Measurements from ENCODE around the gene LDLR.

- TF ChIP-seq, protein P1, sequence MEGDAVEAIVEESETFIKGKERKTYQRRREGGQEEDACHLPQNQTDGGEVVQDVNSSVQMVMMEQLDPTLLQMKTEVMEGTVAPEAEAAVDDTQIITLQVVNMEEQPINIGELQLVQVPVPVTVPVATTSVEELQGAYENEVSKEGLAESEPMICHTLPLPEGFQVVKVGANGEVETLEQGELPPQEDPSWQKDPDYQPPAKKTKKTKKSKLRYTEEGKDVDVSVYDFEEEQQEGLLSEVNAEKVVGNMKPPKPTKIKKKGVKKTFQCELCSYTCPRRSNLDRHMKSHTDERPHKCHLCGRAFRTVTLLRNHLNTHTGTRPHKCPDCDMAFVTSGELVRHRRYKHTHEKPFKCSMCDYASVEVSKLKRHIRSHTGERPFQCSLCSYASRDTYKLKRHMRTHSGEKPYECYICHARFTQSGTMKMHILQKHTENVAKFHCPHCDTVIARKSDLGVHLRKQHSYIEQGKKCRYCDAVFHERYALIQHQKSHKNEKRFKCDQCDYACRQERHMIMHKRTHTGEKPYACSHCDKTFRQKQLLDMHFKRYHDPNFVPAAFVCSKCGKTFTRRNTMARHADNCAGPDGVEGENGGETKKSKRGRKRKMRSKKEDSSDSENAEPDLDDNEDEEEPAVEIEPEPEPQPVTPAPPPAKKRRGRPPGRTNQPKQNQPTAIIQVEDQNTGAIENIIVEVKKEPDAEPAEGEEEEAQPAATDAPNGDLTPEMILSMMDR (IDR thresholded peaks at IDR 0.05; ENCODE audit: low read depth, low read length) = no peak
- TF ChIP-seq POLR2A (IDR thresholded peaks at IDR 0.05; ENCODE audit: extremely low read depth, insufficient read length) (no peak), MAX (IDR thresholded peaks at IDR 0.05; ENCODE audit: low read depth, low read length) (no peak)
Observed at GRCh38 chr19:11111117-11111770, 22.0 kb downstream of the LDLR start.

All from NB4 (cell line).